Endothelial cell of umbilical vein (primary cell): ENCODE measurements around the gene MAP3K1.

ENCODE experiments used
- EZH2 ChIP-seq: IDR thresholded peaks from 2 replicates; pipeline ENCODE4 v1.6.1; 2012; ENCODE audit warnings: borderline replicate concordance, low read depth, mild to moderate bottlenecking, moderate library complexity, low read length, inconsistent platforms; ENCODE audit not compliant: severe bottlenecking
- FOS ChIP-seq: IDR thresholded peaks from 2 replicates; pipeline ENCODE4 v1.6.1; 2011; ENCODE audit warnings: mild to moderate bottlenecking, low read length, moderate library complexity, borderline replicate concordance; ENCODE audit not compliant: insufficient read depth
- GATA2 ChIP-seq: IDR thresholded peaks from 2 replicates; pipeline ENCODE4 v1.7.0; 2011; ENCODE audit warnings: low read depth, mild to moderate bottlenecking, moderate library complexity, mixed read lengths, low read length; ENCODE audit not compliant: insufficient read length, insufficient read depth
- JUN ChIP-seq: IDR thresholded peaks from 2 replicates; pipeline ENCODE4 v1.6.1; 2011; ENCODE audit warnings: borderline replicate concordance, low read depth; ENCODE audit not compliant: insufficient read length, insufficient read depth
- MYC ChIP-seq: IDR thresholded peaks from one replicate; pipeline ENCODE4 v1.6.1; 2011; ENCODE audit warnings: mild to moderate bottlenecking, low read depth, low read length
- POLR2AphosphoS5 ChIP-seq: IDR thresholded peaks from 2 replicates; pipeline ENCODE4 v1.6.1; 2012; ENCODE audit warnings: low read depth, mild to moderate bottlenecking, control low read depth, low read length, moderate library complexity; ENCODE audit not compliant: insufficient read depth
- TF ChIP-seq, protein P1 (sequence below), 2 donors: IDR thresholded peaks; 1 replicate in 1 of 2; 2 replicates in 1 of 2; pipeline ENCODE4 v1.5.1; 2011; ENCODE audit warnings: low read length in 2 of 2, mild to moderate bottlenecking in 2 of 2, moderate library complexity in 2 of 2, control low read depth in 1 of 2, inconsistent platforms in 1 of 2, low read depth in 1 of 2; ENCODE audit not compliant: insufficient read depth in 1 of 2; ENCODE audit errors: extremely low read depth in 1 of 2

DNA sequence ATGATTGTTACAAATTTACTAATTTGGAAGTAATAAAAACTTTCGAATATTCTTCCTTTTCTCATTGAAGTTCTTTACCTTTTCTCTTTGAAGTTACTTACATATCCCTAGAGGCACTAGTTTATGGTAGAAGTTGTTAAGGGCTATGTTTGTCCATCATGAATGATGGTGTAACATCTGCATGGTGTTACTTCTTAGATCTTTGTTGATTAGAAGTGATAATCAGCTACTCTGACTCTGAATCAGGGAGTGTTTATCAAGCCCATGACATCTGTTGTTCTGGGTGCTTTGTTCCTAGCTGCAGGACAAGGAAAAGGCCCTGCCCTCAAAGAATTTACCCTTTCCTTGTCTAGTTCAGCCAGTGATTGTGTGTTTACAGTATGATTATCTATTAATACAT is 32.9 kb downstream of the MAP3K1 start:
- TF ChIP-seq, protein P1, sequence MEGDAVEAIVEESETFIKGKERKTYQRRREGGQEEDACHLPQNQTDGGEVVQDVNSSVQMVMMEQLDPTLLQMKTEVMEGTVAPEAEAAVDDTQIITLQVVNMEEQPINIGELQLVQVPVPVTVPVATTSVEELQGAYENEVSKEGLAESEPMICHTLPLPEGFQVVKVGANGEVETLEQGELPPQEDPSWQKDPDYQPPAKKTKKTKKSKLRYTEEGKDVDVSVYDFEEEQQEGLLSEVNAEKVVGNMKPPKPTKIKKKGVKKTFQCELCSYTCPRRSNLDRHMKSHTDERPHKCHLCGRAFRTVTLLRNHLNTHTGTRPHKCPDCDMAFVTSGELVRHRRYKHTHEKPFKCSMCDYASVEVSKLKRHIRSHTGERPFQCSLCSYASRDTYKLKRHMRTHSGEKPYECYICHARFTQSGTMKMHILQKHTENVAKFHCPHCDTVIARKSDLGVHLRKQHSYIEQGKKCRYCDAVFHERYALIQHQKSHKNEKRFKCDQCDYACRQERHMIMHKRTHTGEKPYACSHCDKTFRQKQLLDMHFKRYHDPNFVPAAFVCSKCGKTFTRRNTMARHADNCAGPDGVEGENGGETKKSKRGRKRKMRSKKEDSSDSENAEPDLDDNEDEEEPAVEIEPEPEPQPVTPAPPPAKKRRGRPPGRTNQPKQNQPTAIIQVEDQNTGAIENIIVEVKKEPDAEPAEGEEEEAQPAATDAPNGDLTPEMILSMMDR (IDR thresholded peaks at IDR 0.05; ENCODE audit: extremely low read depth in 1 of 2, insufficient read depth in 1 of 2, low read depth in 1 of 2, low read length in 2 of 2): no peak
- TF ChIP-seq MYC (no peak), JUN (no peak), EZH2 (no peak), POLR2AphosphoS5 (no peak), FOS (no peak), GATA2 (no peak)
